Measurements from ENCODE around the gene CDKN1C.

CDKN1C gene

GRCh38 chr11:2892215-2892966, 6.8 kb upstream of the CDKN1C start:
- Histone ChIP-seq H3K79me1 (ENCODE audit: low read length) (peaks cover 13% of the 10 kb centered on the region), H4K12ac (ENCODE audit: low read depth, low read length) (peak overlapping the region; percentile 51)

GRCh38 chr11:2891326-2892214, 6.0 kb upstream of the CDKN1C start:
- peak overlapping the region; percentile 20 for H4K8ac ChIP-seq (ENCODE audit: low read depth, low read length)
- H3K23ac ChIP-seq (ENCODE audit: low read length), result no peak overlapping the region
- peak overlapping the region; percentile 41 for H4K91ac ChIP-seq (ENCODE audit: low read depth, low read length)
- H3K18ac ChIP-seq (ENCODE audit: low read length), result no peak overlapping the region
- peaks cover 9% of the 10 kb centered on the region for H3K9me3 ChIP-seq (ENCODE audit: insufficient read depth, low read depth, low read length)
- H3K36me3 ChIP-seq (ENCODE audit: control insufficient read depth in 1 of 2, insufficient read depth in 2 of 2, low read length in 2 of 2), result no peaks in the 10 kb centered on the region
- DNase-seq, result no peak
- H3K4ac ChIP-seq (ENCODE audit: low read depth, low read length), result no peak overlapping the region
- no peak overlapping the region for H2BK5ac ChIP-seq (ENCODE audit: low read depth, low read length, poor library complexity)
- H2BK120ac ChIP-seq (ENCODE audit: insufficient read depth, low read length, poor library complexity), result peak overlapping the region; percentile 8
- H3K14ac ChIP-seq (ENCODE audit: low read length), result no peak overlapping the region
- H3K27me3 ChIP-seq (ENCODE audit: insufficient read depth, low read length), result no peaks in the 10 kb centered on the region
- H2AFZ ChIP-seq (ENCODE audit: insufficient read depth, low read length, poor library complexity), result peak overlapping the region; percentile 1
- H3K4me1 ChIP-seq (ENCODE audit: control insufficient read depth in 1 of 2, insufficient read depth in 2 of 2, low read length in 2 of 2), result peaks cover 10 to 13% of the 10 kb centered on the region in 2 experiments
- no peak overlapping the region for H3K4me2 ChIP-seq (ENCODE audit: low read length)
- peak overlapping the region; percentile 34 for H2BK12ac ChIP-seq (ENCODE audit: low read length)
- H4K12ac ChIP-seq (ENCODE audit: low read depth, low read length), result no peak overlapping the region
- peaks cover 13% of the 10 kb centered on the region for H3K79me1 ChIP-seq (ENCODE audit: low read length)
- H2AK5ac ChIP-seq (ENCODE audit: low read length), result peak overlapping the region; percentile 21
- WGBS (ENCODE audit: extremely low coverage, insufficient coverage, insufficient read length), result no CpG with 5 or more reads among the region's 17 CpGs
- no peak overlapping the region for H3K27ac ChIP-seq (ENCODE audit: low read depth, low read length)
- no peak overlapping the region for H3K9ac ChIP-seq (ENCODE audit: low read length)
- no peak overlapping the region for H3K4me3 ChIP-seq (ENCODE audit: low read depth, low read length)
- H3K79me2 ChIP-seq (ENCODE audit: control insufficient read depth, insufficient read depth, low read length, poor library complexity), result no peaks in the 10 kb centered on the region

More at GRCh38 chr11:2892215-2892966, 6.8 kb upstream of the CDKN1C start:
- H3K9me3 ChIP-seq (ENCODE audit: insufficient read depth, low read depth, low read length), result peaks cover 9% of the 10 kb centered on the region
- H3K18ac ChIP-seq (ENCODE audit: low read length), result peak overlapping the region; percentile 10
- no peak overlapping the region for H2BK120ac ChIP-seq (ENCODE audit: insufficient read depth, low read length, poor library complexity)
- peak overlapping the region; percentile 38 for H3K14ac ChIP-seq (ENCODE audit: low read length)
- peak overlapping the region; percentile 85 for H4K91ac ChIP-seq (ENCODE audit: low read depth, low read length)
- H3K4me3 ChIP-seq (ENCODE audit: low read depth, low read length), result peak overlapping the region; percentile 56
- H3K4me2 ChIP-seq (ENCODE audit: low read length), result peak overlapping the region; percentile 54
- peak overlapping the region; percentile 77 for H4K8ac ChIP-seq (ENCODE audit: low read depth, low read length)
- no peaks in the 10 kb centered on the region for H3K27me3 ChIP-seq (ENCODE audit: insufficient read depth, low read length)
- H3K23ac ChIP-seq (ENCODE audit: low read length), result no peak overlapping the region
- no peaks in the 10 kb centered on the region for H3K79me2 ChIP-seq (ENCODE audit: control insufficient read depth, insufficient read depth, low read length, poor library complexity)
- H3K27ac ChIP-seq (ENCODE audit: low read depth, low read length), result no peak overlapping the region
- peaks cover 7 to 12% of the 10 kb centered on the region in 2 experiments for H3K4me1 ChIP-seq (ENCODE audit: control insufficient read depth in 1 of 2, insufficient read depth in 2 of 2, low read length in 2 of 2)
- DNase-seq, result peak; percentile 69 to 74
- no CpG with 5 or more reads among the region's 34 CpGs for WGBS (ENCODE audit: extremely low coverage, insufficient coverage, insufficient read length)
- H2AFZ ChIP-seq (ENCODE audit: insufficient read depth, low read length, poor library complexity), result peak overlapping the region; percentile 32
- H3K36me3 ChIP-seq (ENCODE audit: control insufficient read depth in 1 of 2, insufficient read depth in 2 of 2, low read length in 2 of 2), result no peaks in the 10 kb centered on the region
- H3K9ac ChIP-seq (ENCODE audit: low read length), result peak overlapping the region; percentile 1
- peak overlapping the region; percentile 16 for H3K4ac ChIP-seq (ENCODE audit: low read depth, low read length)
- peak overlapping the region; percentile 26 for H2AK5ac ChIP-seq (ENCODE audit: low read length)
- no peak overlapping the region for H2BK5ac ChIP-seq (ENCODE audit: low read depth, low read length, poor library complexity)
- H2BK12ac ChIP-seq (ENCODE audit: low read length), result peak overlapping the region; percentile 1

DNA sequence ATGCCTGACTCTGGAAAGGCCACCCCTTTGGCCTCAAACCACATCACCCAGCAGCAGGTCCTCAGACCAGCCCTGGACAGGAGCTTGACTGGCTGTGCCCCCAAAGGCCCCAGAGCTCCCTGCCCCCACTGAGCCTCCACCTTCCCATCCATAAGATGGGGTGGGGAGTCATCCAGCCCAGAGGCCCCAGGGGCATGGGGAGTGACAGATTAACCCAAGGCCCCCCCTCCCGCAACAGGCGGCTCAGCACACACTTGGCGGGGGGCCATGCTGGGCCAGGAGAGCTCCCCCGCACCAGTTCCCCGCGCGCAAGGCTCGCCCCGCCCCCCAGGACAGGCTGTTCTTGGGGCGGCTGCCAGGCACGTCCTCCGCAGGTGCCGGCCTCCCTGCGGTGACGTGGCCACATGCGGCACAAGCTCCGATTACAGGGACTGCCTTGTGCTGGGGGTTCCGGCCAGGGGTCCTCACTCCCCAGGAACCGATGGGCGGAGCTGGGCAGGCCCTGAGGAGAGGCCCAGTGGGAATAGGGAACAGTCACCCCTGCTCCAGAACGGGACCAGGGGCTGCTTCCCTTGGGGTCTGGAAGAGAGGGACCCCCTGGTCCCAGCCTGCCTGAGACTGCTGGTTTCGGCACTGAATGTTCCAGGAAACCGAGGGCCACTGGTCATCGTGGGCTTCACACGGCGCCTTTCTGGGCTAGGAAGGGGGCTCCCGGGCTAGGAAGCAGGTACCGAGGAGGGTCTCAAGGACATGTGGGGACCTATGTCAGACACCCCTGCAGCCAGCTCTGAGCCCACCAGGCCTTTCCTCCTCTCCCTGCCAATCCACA, 5.1 kb upstream of the CDKN1C start:
- H3K27me3 ChIP-seq (ENCODE audit: insufficient read depth, low read length), result no peaks in the 10 kb centered on the region
- H3K4me2 ChIP-seq (ENCODE audit: low read length), result no peak overlapping the region
- H3K27ac ChIP-seq (ENCODE audit: low read depth, low read length), result no peak overlapping the region
- no peak overlapping the region for H3K4me3 ChIP-seq (ENCODE audit: low read depth, low read length)
- no peak overlapping the region for H3K4ac ChIP-seq (ENCODE audit: low read depth, low read length)
- peak overlapping the region; percentile 41 for H4K91ac ChIP-seq (ENCODE audit: low read depth, low read length)
- peaks cover 11 to 18% of the 10 kb centered on the region in 2 experiments for H3K4me1 ChIP-seq (ENCODE audit: control insufficient read depth in 1 of 2, insufficient read depth in 2 of 2, low read length in 2 of 2)
- H3K79me2 ChIP-seq (ENCODE audit: control insufficient read depth, insufficient read depth, low read length, poor library complexity), result no peaks in the 10 kb centered on the region
- H3K23ac ChIP-seq (ENCODE audit: low read length), result no peak overlapping the region
- peak overlapping the region; percentile 30 for H2BK12ac ChIP-seq (ENCODE audit: low read length)
- peaks cover 16% of the 10 kb centered on the region for H3K79me1 ChIP-seq (ENCODE audit: low read length)
- H2BK120ac ChIP-seq (ENCODE audit: insufficient read depth, low read length, poor library complexity), result no peak overlapping the region
- peaks cover 9% of the 10 kb centered on the region for H3K9me3 ChIP-seq (ENCODE audit: insufficient read depth, low read depth, low read length)
- H3K14ac ChIP-seq (ENCODE audit: low read length), result peak overlapping the region; percentile 22
- H2AFZ ChIP-seq (ENCODE audit: insufficient read depth, low read length, poor library complexity), result no peak overlapping the region
- no peak overlapping the region for H4K12ac ChIP-seq (ENCODE audit: low read depth, low read length)
- no peak overlapping the region for H3K18ac ChIP-seq (ENCODE audit: low read length)
- no peak for DNase-seq
- no CpG with 5 or more reads among the region's 28 CpGs for WGBS (ENCODE audit: extremely low coverage, insufficient coverage, insufficient read length)
- H2BK5ac ChIP-seq (ENCODE audit: low read depth, low read length, poor library complexity), result no peak overlapping the region
- no peak overlapping the region for H4K8ac ChIP-seq (ENCODE audit: low read depth, low read length)
- H3K36me3 ChIP-seq (ENCODE audit: control insufficient read depth in 1 of 2, insufficient read depth in 2 of 2, low read length in 2 of 2), result no peaks in the 10 kb centered on the region
- no peak overlapping the region for H2AK5ac ChIP-seq (ENCODE audit: low read length)
- no peak overlapping the region for H3K9ac ChIP-seq (ENCODE audit: low read length)
